CD4-positive, CD25-positive, alpha-beta regulatory T cell (primary cell): Measurements from ENCODE around the gene KRT16. TPM values are rescaled to one million over a fixed set of nuclear protein-coding genes. Genes with fewer than 3 reads are reported as not detected.
"Not testable (repeated sequence)": the region's sequence is repeated elsewhere in the genome, so short reads cannot be mapped to it uniquely, and the experiment has no call there.

Source experiments
- ATAC-seq, 2 donors: fragments of 150-1000 bp; cut with Tn5 transposase; one replicate each; pipeline ENCODE4 v1.10.0; 2021; ENCODE audit warnings: low read depth in 2 of 2, moderate number of reproducible peaks in 2 of 2, moderate library complexity in 1 of 2
- DNase-seq, 3 donors: peaks; one replicate each; pipeline versions ENCODE4 v3.0.0 to v3.0.0-alpha.2; 2012 to 2022; ENCODE audit warnings: mixed read lengths in 1 of 3
- H3K27ac ChIP-seq: one replicate; pipeline ENCODE4 v1.7.0; 2013; ENCODE audit warnings: mild to moderate bottlenecking, low read length; ENCODE audit not compliant: insufficient read depth, poor library complexity, severe bottlenecking
- H3K27me3 ChIP-seq: one replicate; pipeline ENCODE4 v1.7.0; 2013; ENCODE audit warnings: low read length; ENCODE audit not compliant: control insufficient read depth, insufficient read depth
- H3K36me3 ChIP-seq: one replicate; pipeline ENCODE4 v1.7.0; 2013; ENCODE audit warnings: mild to moderate bottlenecking, low read length, moderate library complexity; ENCODE audit not compliant: control insufficient read depth, insufficient read depth
- H3K4me1 ChIP-seq: 2 replicates; pipeline ENCODE4 v1.7.0; 2013; ENCODE audit warnings: mild to moderate bottlenecking, low read length; ENCODE audit not compliant: insufficient read depth, control insufficient read depth, poor library complexity, severe bottlenecking
- H3K4me3 ChIP-seq: one replicate; pipeline ENCODE4 v1.7.0; 2013; ENCODE audit warnings: low read depth, mild to moderate bottlenecking, low read length, moderate library complexity
- H3K9me3 ChIP-seq, 2 experiments: 1 replicate in 1 of 2; 2 replicates in 1 of 2; pipeline ENCODE4 v1.7.0; 2013; ENCODE audit warnings: low read length in 2 of 2, mild to moderate bottlenecking in 1 of 2, moderate library complexity in 1 of 2; ENCODE audit not compliant: control insufficient read depth in 2 of 2
- H3K27ac Mint-ChIP-seq, 3 donors: one replicate each; pipeline ENCODE4 v1.8.0; 2020 to 2022; ENCODE audit warnings: mild to moderate bottlenecking in 3 of 3, mixed read lengths in 3 of 3, moderate library complexity in 2 of 3
- H3K27me3 Mint-ChIP-seq: one replicate; pipeline ENCODE4 v1.8.0; 2022; ENCODE audit warnings: mild to moderate bottlenecking, mixed read lengths
- H3K36me3 Mint-ChIP-seq: one replicate; pipeline ENCODE4 v1.8.0; 2020; ENCODE audit warnings: mixed read lengths
- H3K4me1 Mint-ChIP-seq, 4 donors: one replicate each; pipeline ENCODE4 v1.8.0; 2020 to 2022; ENCODE audit warnings: mixed read lengths in 4 of 4, mild to moderate bottlenecking in 1 of 4
- H3K4me3 Mint-ChIP-seq, 4 donors: one replicate each; pipeline ENCODE4 v1.8.0; 2020 to 2022; ENCODE audit warnings: mild to moderate bottlenecking in 4 of 4, mixed read lengths in 4 of 4, moderate library complexity in 3 of 4
- H3K9me3 Mint-ChIP-seq, 7 donors: one replicate each; pipeline ENCODE4 v1.8.0; 2020 to 2022; ENCODE audit warnings: mixed read lengths in 7 of 7, mild to moderate bottlenecking in 3 of 7, moderate library complexity in 2 of 7
- polyA plus RNA-seq, 4 donors: library from polyadenylated mRNA; unstranded; fragments of 300-500 nt; fragmentation: Illumina TruSeq; gene quantifications; one replicate each; pipeline ENCODE4 v1.2.3, GENCODE V29; 2021
- total RNA-seq: library from RNA; stranded (reverse); gene quantifications from one replicate; pipeline ENCODE4 v1.2.3, GENCODE V29; 2022

The KRT16 gene
- total and polyA plus RNA-seq, 5 donors from 2014 or later, result not detected

GRCh38 chr17:41578971-41579370 lies 33.6 kb downstream of the KRT16 start:
- DNase-seq, result no peak
- ATAC-seq, result no peak
- no peaks in the 10 kb centered on the region for H3K36me3 ChIP-seq

DNA sequence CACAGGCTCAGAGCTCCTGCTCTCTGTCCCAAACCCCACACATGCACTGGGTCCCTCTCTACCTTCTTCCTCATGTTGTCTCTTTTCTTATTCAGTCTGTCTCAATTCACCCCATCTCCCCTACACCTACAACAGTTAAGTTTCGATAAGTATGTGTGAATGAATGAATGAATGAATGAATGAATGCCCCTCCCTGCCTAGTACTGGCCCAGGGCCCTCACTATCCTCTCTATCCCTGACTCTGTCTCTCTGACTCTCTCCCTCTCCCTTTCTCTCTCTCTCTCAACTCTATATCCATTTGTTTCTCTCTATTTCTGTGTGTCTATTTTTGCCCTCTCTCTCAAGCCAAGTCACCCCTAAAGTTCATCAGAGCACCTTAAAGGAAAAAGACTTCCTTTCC lies 34.0 kb downstream of the KRT16 start:
- Histone ChIP-seq H3K27me3 (no peaks in the 10 kb centered on the region), H3K9me3 (no peaks in the 10 kb centered on the region), H3K4me3 (no peak overlapping the region), H3K27ac (no peak overlapping the region), H3K4me1 (no peaks in the 10 kb centered on the region), H3K36me3 (no peaks in the 10 kb centered on the region)
- no peaks in the 10 kb centered on the region for H3K4me1 Mint-ChIP-seq
- peaks cover 4% of the 10 kb centered on the region for H3K36me3 Mint-ChIP-seq
- DNase-seq (no peak), ATAC-seq (no peak)
- peak overlapping the region in 1 of 3 donors; percentile 2 for H3K27ac Mint-ChIP-seq
- peaks cover 37% of the 10 kb centered on the region for H3K27me3 Mint-ChIP-seq
- no peak overlapping the region for H3K4me3 Mint-ChIP-seq
- H3K9me3 Mint-ChIP-seq, result peaks cover 0 to 3% (median 0%) of the 10 kb centered on the region in 7 donors

More at GRCh38 chr17:41578971-41579370, 33.6 kb downstream of the KRT16 start:
- Mint-ChIP-seq H3K4me3 (no peak overlapping the region), H3K27me3 (peaks cover 35% of the 10 kb centered on the region), H3K27ac (no peak overlapping the region), H3K36me3 (peaks cover 4% of the 10 kb centered on the region), H3K9me3 (peaks cover 0 to 3% (median 0%) of the 10 kb centered on the region in 7 donors), H3K4me1 (no peaks in the 10 kb centered on the region)
- H3K9me3 ChIP-seq, result no peaks in the 10 kb centered on the region
- H3K27ac ChIP-seq, result no peak overlapping the region
- H3K4me1 ChIP-seq, result no peaks in the 10 kb centered on the region
- no peaks in the 10 kb centered on the region for H3K27me3 ChIP-seq
- H3K4me3 ChIP-seq, result no peak overlapping the region

DNA sequence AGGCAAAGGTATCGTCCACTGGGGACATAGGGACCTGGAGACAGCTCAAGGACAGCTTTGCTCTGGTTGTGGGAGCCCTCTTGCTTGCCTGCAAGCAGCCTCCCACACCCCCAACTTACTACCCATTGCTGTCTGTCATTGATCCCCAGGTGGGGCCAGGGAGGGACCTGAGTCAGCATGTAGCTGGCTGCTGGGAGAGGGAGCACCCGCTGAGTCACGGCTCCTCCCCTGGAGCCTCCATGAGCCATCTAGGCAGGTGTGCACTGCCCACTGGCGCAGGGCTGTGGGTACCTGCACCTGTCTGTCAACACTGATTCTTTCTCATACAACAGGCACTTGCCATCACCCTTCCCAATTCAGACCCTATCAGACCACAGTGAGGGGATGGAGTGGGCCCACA lies 35.8 kb downstream of the KRT16 start:
- H3K36me3 ChIP-seq, H3K4me1 ChIP-seq, H3K27ac ChIP-seq, H3K27me3 ChIP-seq, DNase-seq, H3K9me3 ChIP-seq, ATAC-seq, H3K27ac Mint-ChIP-seq, H3K36me3 Mint-ChIP-seq, H3K4me1 Mint-ChIP-seq, H3K9me3 Mint-ChIP-seq, H3K4me3 ChIP-seq: not testable (repeated sequence)
- Mint-ChIP-seq H3K4me3 (peak overlapping the region in 1 of 4 donors; percentile 23), H3K27me3 (peaks cover 33% of the 10 kb centered on the region)

DNA sequence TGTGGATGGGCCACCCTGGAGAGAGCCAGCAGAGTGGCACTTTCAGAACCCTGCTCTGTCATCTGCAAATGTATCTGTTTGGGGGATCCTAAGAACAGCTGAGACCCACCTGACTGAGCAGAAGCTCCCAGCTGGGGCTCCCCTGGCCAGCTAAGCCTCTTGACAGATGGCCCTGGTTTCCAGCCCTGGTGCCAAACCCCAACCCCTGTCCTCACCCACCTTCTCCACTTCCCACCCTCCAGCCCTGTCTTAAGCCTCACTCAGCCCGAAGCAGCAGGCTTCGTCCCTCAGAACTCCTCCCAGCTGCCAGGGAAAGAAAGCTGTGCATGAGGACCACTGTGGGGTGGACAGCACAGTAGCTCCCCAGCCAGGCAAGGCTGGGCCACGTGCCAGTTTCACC lies 37.2 kb downstream of the KRT16 start:
- Mint-ChIP-seq H3K4me3 (no peak overlapping the region), H3K4me1 (no peaks in the 10 kb centered on the region), H3K36me3 (peaks cover 4% of the 10 kb centered on the region), H3K9me3 (peaks cover 0 to 3% (median 0%) of the 10 kb centered on the region in 7 donors), H3K27me3 (peaks cover 20% of the 10 kb centered on the region), H3K27ac (no peak overlapping the region)
- Histone ChIP-seq H3K27me3 (peaks cover 4% of the 10 kb centered on the region), H3K9me3 (no peaks in the 10 kb centered on the region), H3K4me3 (no peak overlapping the region), H3K27ac (no peak overlapping the region), H3K4me1 (no peaks in the 10 kb centered on the region), H3K36me3 (no peaks in the 10 kb centered on the region)
- DNase-seq, result no peak
- ATAC-seq, result no peak

DNA sequence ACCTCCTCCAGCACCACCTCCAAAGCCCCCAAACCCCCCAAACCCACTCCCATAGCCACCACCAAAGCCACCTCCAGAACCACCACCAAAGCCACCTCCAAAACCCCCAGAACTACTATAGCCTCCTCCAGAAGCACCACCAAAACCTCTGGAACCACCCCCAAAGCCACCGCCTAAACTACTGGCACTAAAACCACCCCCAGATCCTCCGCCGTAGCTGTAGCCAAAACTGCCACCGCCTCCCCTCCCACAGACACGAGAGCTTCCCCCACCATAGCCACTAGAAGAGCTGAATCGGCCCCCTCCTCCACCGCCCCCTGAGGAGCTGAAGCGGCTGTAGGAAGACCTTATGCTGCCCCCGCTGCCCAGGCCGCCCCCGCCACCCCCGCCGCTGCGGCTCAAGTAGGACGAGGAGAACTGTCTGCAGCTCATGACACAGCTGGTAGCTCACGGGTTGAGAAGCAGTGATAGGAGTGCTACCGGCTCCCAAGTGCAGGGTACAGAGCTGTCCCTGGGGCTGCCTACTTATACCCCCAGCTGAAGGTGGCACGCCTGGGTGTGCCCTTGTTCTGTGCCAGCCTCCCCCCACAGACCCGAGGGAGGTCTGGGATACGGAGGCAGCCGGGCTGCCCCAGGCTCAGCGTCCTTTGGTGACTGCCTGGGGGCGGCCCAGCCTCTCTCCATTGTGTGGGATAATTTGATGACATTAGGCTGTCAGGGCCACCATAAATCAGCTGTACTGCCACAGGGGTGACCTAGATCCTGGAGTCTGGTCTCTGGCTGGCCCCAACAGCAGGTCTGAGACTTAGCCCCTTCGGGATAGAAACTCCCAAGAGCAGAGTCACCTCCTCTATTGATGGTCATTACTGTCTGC lies 40.8 kb downstream of the KRT16 start, which contains the start of gene KRT9:
KRT9 (minus strand) TSS at position 499 of the 874 bp plus-strand sequence; CDS start at position 432, 67 bp downstream.
- Histone ChIP-seq H3K27me3 (peaks cover 4% of the 10 kb centered on the region), H3K27ac (no peak within 1 kb of the TSS), H3K36me3 (no peaks in the 10 kb centered on the region), H3K4me1 (no peaks in the 10 kb centered on the region), H3K4me3 (no peak within 1 kb of the TSS), H3K9me3 (peaks cover 0 to 7% of the 10 kb centered on the region in 2 experiments)
- Mint-ChIP-seq H3K4me1 (peaks cover 0 to 11% (median 0%) of the 10 kb centered on the region in 4 donors), H3K9me3 (peaks cover 0 to 19% (median 6%) of the 10 kb centered on the region in 7 donors), H3K27ac (peak within 1 kb of the TSS in 1 of 3 donors; percentile 20), H3K4me3 (no peak within 1 kb of the TSS), H3K36me3 (no peaks in the 10 kb centered on the region), H3K27me3 (peaks cover 20% of the 10 kb centered on the region)
- DNase-seq (no peak), ATAC-seq (no peak)

DNA sequence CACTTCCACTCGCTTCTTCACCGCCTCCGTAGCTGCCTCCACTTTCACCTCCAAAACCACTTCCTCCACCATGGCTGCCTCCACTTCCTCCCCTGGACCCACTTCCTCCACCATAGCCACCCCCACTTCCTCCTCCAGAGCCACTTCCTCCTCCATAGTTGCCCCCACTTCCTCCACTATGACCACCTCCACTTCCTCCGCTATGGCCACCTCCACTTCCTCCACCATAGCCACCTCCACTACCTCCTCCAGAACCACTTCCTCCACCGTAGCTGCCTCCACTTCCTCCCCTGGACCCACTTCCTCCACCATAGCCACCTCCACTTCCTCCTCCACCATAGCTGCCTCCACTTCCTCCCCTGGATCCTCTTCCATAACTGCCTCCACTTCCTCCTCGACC lies 45.2 kb downstream of the KRT16 start:
- H3K4me1 ChIP-seq, result no peaks in the 10 kb centered on the region
- Mint-ChIP-seq H3K9me3 (peaks cover 0 to 17% (median 6%) of the 10 kb centered on the region in 7 donors), H3K36me3 (no peaks in the 10 kb centered on the region), H3K4me1 (peaks cover 0 to 14% (median 0%) of the 10 kb centered on the region in 4 donors), H3K27ac (peak overlapping the region; percentile 32 to 83 (median 82)), H3K27me3 (peaks cover 7% of the 10 kb centered on the region), H3K4me3 (peak overlapping the region in 1 of 4 donors; percentile 62)
- H3K9me3 ChIP-seq, result peaks cover 0 to 7% of the 10 kb centered on the region in 2 experiments
- H3K4me3 ChIP-seq, result no peak overlapping the region
- peak overlapping the region; percentile 36 for H3K27ac ChIP-seq
- peak in 2 of 3 donors; percentile 2 to 16 for DNase-seq
- H3K27me3 ChIP-seq, result peaks cover 4% of the 10 kb centered on the region
- H3K36me3 ChIP-seq, result no peaks in the 10 kb centered on the region
- ATAC-seq, result peak in 1 of 2 donors; percentile 31

- no peak overlapping the region for H3K4me3 ChIP-seq
- H3K9me3 Mint-ChIP-seq, result peaks cover 0 to 17% (median 6%) of the 10 kb centered on the region in 7 donors
- H3K27ac ChIP-seq, result no peak overlapping the region
- H3K36me3 ChIP-seq, result no peaks in the 10 kb centered on the region
- peaks cover 0 to 14% (median 0%) of the 10 kb centered on the region in 4 donors for H3K4me1 Mint-ChIP-seq
- no peaks in the 10 kb centered on the region for H3K4me1 ChIP-seq
- no peak overlapping the region for H3K27ac Mint-ChIP-seq
- no peak overlapping the region for H3K4me3 Mint-ChIP-seq
- no peak for ATAC-seq
- H3K27me3 Mint-ChIP-seq, result peaks cover 16% of the 10 kb centered on the region
- no peak for DNase-seq
- H3K27me3 ChIP-seq, result peaks cover 8% of the 10 kb centered on the region
- no peaks in the 10 kb centered on the region for H3K36me3 Mint-ChIP-seq
- H3K9me3 ChIP-seq, result peaks cover 0 to 7% of the 10 kb centered on the region in 2 experiments
These were observed 47.2 kb downstream of the KRT16 start for GRCh38 chr17:41565338-41565737.
